B cell (primary cell): ENCODE data around the gene NCDN.

Source experiments
- CTCF ChIP-seq: fragments of 200-600 bp; IDR thresholded peaks from one replicate; pipeline ENCODE4 v1.8.0; 2022; ENCODE audit warnings: antibody characterized with exemption, mild to moderate bottlenecking
- EZH2 ChIP-seq: IDR thresholded peaks from 2 replicates; pipeline ENCODE4 v1.6.1; 2012; ENCODE audit warnings: borderline replicate concordance, low read depth, mild to moderate bottlenecking, moderate library complexity, low read length; ENCODE audit not compliant: insufficient read depth, poor library complexity, severe bottlenecking

- no peak for TF ChIP-seq EZH2
- TF ChIP-seq CTCF: no peak
These were observed at the start of gene NCDN for GRCh38 chr1:35557611-35558373.
